HG03469 (cell line): ENCODE data around the gene EPHA6.
"Not testable (repeated sequence)": the region's sequence is repeated elsewhere in the genome, so short reads cannot be mapped to it uniquely, and the experiment has no call there.

Experiments
- ATAC-seq: cut with Tn5 transposase; IDR thresholded peaks from one replicate; pipeline ENCODE4 v1.9.1; 2021; ENCODE audit warnings: mild to moderate bottlenecking, moderate library complexity, moderate number of reproducible peaks; ENCODE audit not compliant: unreplicated experiment

Gene EPHA6

DNA sequence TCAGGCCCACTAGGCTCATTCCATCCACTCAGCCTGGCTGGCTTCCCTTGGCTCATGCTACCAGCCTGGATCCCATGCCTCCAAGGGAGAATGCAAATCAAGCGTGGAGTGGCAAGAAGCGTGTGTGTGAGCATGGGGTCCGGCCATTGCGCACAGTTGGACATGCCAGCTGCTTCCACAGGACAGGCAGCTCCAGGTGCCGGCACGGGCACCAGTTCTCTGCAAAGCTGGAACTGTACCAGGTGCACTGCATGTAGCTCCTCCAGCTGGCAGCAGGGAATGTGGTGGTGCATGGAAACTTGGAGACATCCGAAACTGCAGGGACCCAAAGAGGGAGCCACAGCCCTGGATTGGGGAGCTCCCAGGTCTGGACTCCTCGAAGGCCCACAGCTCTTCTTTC lies 449.8 kb downstream of the EPHA6 start:
- no peak for ATAC-seq

DNA sequence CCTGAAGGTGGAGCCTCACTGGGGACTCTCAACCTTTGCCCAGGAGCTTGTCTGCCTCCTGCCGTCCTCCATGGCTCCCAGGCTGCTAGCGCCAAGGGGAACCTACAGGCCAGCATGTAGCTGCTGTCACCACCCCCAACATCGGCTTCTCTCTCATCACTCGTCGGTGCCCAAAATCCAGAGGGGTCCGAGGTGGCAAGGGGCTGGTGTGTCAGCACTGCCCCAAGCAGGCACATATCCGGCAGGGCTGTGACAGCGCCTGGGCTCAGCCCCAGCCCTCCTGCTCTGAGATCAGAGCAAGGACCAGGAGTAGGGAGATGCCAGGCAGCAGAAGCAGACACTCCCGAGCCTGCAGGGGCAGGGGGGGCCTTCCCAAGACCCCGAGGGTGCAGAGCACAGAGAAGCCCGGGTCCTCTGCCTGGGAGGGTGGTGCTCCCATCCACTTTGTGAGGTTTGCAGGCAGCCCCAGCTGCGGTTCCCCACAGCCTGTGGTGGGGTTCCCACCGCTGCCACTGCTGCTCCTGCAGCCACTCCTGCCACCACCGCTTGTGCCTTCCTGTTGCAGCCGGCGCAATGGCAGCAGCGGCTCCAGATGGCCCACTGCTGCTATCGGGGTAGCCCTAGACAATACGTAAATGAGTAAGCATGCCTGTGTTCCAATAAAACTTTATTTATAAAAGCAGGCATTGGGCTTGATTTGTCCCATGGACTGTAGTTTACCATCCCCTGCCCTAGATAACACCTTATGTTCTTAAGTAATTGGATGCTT lies 451.0 kb downstream of the EPHA6 start:
- no peak for ATAC-seq

DNA sequence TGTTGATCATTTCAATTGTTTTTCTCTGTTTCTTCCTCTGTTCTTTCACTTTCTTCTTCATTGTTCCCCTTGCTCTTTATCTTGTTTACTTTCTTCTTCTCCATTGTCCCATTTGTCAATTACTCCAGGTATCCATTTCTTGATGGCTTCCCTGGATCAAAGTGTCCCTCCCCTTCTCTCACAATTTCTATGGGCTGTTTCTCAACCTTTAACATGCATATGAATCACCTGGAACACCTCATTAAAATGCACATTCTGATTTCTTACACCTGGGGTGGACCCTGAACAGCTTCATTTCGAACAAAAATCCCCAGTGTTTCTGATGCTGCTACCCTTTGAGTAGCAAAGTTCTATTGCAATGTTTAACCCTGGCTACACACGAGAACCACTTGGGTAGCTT lies 454.8 kb downstream of the EPHA6 start:
- ATAC-seq = no peak

DNA sequence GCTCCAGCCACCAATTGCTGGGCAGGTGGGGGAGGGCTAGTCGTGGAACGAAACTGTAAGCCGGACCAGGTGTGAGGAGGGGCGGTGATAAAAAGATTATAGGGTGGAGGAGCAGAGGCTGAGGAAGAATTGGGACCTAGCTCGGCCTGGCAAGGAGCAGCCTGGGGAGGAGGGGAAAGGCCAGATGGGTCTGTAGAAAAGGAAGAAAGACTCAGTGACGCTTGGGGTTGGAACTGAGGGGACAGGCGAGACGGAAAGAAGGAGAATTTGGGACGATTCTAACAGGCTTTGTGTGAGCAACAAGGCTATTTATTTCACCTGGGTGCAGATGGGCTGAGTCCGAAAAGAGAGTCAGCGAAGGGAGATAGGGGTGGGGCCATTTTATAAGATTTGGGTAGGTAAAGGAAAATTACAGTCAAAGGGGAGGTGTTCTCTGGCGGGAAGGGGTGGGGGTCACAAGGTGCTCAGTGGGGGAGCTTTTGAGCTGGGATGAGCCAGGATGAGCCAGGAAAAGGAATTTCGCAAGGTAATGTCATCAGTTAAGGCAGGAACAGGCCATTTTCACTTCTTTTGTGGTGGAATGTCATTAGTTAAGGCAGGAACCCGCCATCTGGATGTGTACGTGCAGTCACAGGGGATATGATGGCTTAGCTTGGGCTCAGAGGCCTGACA lies 462.6 kb downstream of the EPHA6 start:
- not testable (repeated sequence) for ATAC-seq

DNA sequence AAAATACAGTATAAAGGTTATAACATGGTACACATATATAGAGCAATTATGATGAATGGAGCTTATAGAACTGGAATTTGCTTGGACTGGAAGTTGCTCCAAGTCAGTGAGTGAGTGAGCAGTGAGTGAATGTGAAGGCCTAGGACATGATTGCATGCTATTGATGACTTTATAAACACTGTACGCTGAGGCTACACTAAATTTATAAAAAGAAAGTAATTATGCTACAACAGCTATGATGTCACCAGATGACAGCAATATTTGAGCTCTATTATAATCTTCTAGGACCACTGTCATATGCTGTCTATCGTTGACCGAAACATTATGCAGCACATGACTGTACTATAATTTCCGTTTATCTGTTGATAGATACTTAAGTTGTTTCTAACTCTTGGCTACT lies 463.3 kb downstream of the EPHA6 start:
- no peak for ATAC-seq

DNA sequence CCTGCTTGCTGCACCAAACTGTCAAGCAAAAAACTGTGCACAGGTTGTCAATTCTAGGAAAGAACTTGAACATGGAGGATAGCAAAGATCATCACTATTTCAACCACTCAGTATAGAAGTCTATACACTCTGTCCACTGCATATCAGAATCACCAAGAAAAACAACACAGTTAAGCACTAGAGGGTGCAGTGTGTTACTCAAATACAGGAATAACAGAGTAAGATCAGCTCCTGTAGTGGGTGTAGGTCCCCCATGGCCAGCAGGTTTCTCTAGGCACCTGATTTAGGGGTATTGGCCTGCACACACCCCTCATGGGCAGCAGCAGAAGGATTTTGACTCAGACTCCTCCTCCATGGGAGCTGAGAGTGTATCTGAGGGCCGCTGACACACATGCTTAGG lies 464.1 kb downstream of the EPHA6 start:
- ATAC-seq = no peak

DNA sequence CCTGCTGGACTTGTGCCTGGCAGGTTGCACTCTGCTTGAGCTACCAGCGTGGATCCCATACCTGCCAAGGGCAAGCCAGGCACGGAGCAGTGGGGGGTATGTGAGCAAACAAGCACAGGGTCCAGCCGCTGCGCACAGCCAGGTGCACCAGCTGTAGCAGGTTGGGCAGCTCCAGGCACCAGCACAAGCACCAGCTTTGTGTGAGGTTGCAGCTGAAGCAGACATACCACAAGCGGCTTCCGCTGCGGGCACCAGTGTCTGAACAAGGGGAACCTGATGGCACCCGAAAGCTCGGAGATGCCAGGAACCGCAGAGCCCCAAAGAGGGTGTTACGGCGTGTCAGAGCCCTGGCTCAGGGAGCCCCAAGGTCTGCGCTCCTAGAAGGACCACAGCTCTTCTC lies 477.5 kb downstream of the EPHA6 start:
- no peak for ATAC-seq

DNA sequence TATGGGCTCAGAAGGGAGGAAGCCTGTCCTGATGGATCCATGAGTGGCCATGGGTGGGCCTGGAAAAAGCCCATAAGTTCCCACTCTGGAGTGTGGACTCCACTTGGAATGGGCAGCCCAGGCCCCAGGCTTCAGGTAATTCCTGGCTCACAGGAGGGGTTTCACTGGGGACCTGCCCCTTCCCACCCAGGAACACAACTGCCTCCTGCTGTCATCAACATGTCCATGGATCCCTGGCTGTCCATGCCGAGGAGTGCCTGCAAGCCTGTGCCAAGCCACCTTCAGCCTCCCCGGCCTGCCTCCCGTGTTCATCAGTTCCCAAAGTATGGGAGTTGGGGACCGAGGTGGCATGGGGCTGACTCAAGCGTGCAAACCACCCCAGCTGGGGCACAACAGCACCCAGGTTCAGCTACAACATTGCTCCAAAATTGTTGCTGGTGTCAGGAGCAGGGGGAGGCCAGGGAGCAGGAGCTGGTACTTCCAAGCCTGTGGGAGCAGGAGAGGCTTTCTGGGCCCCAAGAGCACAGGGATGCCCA lies 479.3 kb downstream of the EPHA6 start:
- no peak for ATAC-seq

DNA sequence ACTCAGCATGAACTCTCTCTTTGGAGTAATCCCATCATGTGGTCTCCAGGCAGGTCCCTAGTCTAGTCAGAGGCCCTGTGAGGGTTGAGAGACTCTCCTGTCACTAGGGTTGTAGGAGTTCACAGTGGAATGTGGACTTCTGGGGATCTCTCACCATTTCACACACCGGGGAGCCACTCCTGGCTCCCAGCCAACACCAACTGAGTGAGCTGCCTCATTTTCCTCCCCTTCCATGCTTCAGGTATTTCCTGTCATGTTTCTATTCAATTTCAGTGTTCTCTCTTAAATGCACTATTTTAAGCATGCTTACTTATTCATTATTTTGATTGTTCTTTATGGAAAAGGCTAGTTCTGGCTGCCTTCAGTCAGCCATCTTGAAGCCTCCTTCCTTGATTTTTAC lies 482.6 kb downstream of the EPHA6 start:
- no peak for ATAC-seq

DNA sequence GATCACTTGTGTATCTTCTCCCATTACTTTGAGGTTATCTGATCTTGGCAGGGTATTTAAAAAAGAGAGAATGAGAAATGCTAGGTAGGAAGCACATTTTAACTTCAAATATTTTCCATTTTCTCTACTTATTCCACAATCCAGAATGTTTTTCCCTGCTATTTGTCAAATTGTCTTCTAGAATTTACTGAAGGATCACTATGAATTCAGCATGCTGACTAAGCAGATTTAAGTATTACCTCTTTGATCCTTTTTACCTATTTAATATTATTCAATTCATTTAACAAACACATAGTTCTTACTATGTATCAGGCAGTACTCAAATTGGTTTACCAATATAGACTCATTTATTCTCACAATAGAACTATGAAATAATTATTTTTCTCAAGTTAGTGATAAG lies 486.7 kb downstream of the EPHA6 start:
- no peak for ATAC-seq

DNA sequence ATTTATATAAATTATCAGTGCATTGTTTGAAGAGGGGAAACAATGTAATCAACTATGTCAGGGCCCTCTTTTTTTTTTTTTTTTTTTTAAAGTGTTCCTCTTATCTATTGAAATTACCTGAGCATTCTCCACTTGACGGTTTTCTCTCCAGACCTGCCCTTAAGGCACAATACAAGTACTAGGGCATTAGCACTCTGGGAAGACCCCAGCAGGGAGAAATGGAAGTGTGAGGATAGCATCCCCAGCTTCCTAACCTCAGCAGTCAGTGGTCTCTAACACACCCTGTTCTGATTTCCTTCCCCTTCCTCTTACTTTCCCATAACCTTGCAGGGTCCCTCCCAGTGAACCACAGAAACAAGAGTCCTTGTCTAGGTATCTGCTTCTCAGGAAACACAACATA lies 491.8 kb downstream of the EPHA6 start:
- no peak for ATAC-seq

DNA sequence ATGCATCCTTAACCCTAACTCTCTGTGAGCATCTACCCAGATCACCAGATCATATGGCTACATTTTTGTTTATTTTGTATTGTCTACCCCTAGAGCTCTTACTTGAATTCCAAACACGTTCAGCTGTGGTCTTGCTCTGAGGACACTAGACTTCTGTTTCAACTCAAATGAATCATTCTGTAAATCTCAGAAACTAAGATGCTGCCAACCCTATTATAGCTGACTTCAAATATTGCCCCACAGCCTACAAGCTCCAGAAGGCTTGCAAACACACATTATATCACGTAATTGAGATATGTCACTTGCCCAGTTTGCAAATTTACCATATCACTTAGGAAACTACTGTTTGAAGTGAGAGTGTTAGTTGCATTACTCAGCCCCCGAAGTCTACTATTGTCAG lies 524.0 kb downstream of the EPHA6 start:
- ATAC-seq = no peak

DNA sequence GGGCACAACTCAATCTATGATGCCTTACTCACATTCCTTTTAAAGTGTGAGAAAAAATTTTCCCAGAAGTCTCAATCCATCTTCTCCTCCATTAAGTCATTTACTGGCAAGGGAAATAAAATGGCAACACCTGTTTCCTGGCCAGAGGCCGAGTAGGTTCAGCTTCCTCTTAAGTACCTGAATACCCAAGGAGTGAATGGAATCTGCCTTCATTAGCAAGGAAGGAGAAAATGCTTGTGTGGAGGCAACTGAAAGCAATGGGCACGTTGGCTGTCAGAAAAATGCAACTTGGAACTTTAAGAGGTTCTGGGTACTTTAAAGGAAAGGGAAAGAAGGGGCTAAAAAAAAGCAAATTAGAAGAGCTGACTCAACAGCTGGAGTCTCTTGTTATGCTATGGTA lies 526.5 kb downstream of the EPHA6 start:
- ATAC-seq = no peak

DNA sequence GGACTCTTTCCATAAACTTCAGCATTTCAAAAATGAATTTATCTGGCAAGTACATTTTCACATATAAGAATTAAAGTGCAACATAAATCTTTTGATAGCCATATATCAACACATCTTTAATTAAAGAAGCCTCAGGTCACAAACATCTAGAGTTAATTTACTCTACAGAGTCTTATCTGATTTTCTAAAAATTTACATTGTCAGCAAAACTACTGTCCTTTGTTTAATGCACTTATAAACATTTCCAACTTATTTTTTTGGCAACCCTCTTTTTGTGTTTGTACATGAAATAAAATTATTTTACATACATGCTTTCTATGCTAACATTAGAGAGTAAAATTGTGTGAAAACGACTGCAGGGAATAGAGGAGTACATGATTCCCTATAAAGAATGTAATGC lies 533.4 kb downstream of the EPHA6 start:
- no peak for ATAC-seq

DNA sequence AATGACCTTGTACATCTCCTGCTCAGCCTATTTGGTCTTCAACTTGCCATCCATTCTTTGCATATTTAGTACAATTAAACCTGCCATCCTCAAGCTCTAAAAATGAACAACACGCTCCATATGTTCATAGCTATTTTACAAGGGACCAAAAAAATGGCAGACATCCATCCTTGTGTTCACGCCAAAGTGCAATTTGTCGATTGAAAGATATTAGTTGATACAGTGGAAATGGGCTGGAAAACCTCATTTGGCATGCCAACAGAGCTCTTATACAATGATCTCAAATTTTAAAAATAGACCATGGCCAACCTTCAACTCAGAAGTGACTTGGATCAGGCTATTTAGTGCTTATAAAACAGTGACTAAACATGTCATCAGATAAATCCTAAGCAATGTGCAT lies 536.6 kb downstream of the EPHA6 start:
- ATAC-seq = no peak

DNA sequence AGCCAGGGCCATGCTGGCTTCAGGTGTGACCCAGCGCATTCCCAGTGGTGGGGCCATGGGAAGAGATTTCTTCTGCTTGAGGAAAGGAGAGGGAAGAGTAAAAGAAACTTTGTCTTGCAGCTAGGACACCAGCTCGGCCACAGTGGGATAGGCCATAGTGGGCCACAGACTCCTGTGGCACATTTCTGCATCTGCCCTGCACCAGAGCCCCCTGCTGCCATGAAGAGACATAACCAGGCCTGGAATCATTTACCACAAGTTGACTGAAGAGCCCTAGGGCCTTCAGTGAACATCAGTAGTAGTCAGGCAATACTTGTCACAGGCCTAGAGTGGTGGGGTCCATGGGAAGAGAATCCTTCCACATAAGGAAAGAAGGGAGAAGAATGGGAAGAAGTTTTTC lies 538.8 kb downstream of the EPHA6 start:
- ATAC-seq = no peak

DNA sequence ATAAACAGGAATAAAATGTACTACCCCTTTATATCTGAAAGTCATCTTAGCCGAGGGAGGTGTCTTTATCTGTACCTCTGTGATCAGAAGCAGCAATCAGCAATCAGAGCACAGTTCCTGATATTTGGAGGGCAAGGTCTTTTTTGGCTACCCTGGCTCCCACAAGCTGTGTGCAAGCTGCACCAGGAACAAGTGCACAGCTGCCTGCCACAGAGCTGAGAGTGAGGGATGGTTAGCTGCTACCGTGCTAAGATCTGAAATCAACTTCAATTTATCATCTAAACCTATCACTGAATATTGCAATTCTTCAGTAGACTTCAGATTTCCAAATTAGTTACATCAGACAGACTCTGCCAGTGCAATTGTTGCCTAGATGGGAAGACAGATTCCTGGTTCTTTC lies 545.6 kb downstream of the EPHA6 start:
- no peak for ATAC-seq

DNA sequence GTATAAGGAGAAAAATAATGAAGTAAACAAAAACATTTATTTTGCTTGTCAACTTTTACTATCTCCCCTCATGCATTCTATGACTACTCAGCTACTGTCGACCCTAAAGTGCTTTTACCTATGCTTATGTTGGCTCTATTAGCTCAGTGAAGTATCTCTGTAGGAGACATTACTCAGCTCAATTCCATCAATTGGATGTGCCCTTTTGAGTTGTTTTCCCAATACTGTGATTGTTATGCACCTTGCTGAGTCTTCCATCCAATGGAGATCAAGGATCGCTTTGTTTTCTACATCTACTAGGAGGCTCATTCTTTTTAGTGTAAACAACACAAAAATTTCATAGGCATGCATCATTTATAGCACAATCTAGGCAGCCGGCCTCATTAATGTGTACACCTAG lies 546.4 kb downstream of the EPHA6 start:
- ATAC-seq = no peak

DNA sequence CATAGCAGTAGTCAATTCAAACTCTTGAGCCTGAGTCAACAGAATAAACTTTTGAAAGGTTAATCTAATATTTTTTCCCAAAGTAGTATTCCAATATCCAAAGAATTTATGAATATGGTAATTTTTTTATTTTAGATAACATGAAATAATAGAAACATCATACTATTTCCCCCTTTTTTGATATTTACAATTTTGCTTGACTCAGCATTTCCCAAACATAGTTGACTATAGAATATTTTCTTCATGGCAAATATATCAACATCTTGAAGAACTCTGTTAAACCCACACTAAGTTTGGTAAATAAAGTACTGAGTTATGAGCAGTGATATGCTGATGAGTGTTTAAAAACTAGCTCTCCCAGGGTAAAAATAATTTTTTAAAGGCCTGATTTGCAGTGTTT lies 570.2 kb downstream of the EPHA6 start:
- ATAC-seq = no peak

DNA sequence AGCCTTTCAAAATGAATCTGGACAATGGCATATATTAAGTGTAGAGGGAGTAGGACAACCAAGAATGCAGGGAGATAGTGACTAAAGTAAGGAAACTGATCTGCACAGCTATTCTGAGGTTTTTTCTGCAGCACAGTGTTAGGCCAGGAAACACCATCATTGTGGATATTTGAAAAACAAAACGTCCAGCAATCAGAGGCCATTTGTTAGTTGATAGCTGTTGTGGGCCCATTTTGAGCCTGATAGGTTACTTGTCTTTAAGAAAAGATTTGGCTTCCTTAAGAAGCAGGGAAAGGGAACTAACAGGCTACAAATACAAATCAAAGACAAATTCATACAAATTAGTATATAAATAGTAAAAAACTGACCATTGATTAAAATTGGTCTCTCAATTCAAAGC lies 574.4 kb downstream of the EPHA6 start:
- ATAC-seq = no peak

DNA sequence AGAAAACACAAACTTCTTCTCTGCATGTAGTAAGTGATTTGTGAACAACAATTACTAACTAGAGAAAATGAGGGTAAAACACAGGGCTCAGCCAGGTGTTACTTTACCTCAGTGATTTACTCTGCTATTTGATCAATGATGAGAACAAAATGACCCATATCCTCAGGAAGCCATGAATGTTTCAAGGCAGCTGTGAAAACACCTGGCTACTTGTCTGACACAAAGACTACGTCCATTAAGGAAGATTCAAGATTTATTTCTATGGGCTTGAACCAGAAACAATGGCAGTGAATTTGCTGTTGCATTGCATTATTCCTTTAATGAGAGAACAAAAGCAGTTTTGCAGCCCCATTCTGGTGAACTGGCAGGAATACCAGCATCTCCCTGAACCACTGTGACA lies 575.5 kb downstream of the EPHA6 start:
- no peak for ATAC-seq

DNA sequence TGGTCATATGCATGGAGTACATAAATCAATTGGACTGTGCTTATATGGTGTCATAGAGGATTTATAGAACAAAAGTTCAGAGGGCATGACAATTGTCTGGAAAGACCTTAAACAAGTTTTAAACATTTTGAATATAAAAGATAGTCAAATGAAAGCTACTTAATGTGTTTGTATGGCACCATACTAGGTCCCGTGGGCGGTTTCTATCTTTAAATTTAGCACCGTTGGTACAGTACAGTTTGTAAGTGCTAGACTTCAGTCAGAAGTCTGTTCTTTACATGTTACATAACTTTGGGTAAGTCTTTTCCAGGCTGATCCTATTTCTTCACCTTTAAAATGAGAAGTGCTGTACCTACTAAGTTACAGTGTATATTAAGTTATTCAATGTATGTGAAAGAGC lies 576.8 kb downstream of the EPHA6 start:
- ATAC-seq = no peak

DNA sequence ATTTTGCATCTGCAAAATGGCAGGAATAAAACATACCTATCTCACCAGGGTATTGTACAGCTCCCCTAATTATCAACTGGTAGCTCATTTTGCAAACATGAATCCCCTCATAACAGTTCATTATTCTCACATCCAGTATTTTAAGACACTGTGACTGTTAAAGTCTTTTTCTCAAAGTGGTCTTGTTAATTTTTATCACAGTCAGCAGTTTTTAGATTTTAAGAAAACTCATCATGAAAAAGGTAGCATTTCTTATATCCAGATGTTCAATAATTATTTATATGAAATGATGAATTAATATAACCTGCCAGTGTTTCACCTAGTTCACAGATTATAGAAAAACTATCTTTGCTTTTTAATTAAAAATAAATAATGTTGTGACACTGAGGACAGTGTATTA lies 595.2 kb downstream of the EPHA6 start:
- no peak for ATAC-seq
